ENCODE data around the gene PDC.
"Not testable (repeated sequence)": the region's sequence is repeated elsewhere in the genome, so short reads cannot be mapped to it uniquely, and the experiment has no call there.

The PDC gene

DNA sequence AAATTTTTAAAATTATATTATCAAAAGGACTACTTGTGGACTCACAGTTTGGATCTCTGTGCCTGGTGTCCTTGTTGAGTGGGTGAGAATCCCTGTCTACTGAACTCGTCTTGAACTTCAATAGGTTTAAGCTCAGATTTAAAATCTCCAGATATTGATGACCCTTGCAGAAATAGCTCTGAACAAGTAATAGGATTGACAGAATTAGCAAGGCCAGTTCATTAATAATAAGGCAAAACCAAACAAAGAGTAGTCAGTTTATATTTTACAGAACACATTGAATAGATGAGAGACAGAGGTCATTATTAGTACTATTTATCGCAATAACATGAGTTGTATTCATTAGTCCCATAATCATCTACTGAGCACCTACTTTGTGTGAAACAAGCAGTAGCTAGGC is at the start of gene PDC:
PDC (minus strand) TSS at position 101 of the 400 bp plus-strand sequence. CDS start 11,655 bp downstream, outside the sequence.
- no peak for DNase-seq

DNA sequence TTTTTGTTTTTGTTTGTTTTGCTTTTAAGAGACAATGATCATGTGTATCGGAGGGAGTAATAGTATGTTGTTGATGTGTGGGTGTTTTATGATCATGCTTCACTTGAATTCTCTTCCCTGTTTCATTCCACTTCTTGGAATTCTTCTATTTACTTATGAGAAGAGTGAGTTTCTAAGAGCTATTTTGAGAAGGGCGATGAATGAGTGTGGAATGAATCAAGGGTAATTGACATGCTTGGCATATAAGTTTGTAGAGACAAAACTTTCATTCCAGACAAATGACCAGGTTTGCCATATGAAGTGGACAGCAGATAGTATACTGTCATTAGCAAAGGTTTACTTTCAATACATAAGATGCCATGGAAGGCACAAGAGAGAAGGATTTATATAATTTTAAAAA is 42.3 kb upstream of the PDC start:
- DNase-seq, result no peak

DNA sequence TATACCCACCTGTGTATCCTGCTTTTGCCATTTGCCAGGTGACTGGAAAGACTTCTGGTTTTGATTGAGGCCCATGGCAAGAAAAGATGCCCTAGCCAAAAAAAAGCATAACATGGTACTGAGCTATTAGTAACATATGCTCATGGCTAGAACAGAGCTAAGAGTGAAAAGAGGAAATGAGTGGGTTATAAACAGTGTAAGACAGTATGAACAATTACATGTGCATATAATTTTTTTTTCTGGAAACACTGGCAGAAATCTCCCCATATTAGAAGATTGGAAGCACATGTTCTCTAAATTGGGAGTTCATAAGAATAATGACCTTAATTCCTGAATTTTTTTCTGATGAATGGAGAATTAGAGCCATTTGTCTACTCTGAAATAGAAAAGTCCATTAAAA is 41.2 kb upstream of the PDC start:
- DNase-seq, result no peak

DNA sequence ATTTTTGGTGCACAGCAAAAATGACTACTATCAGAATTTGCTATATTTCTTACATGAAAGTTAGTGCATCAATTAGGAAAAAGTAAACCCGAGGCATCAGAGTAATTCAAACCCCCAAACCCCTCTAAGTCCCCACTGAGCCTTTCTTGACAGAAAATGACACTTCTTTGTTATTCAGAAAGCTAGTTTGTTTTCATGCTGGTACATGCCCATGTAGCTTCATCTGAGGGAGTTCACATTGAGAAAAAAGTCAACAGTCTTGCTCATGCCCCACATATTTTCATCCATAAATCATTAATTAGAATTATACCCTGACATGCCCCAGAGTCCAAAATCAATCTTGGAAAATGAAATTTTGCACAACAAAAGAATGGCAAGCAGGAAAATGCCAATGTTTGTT is 39.9 kb upstream of the PDC start:
- DNase-seq, result no peak

DNA sequence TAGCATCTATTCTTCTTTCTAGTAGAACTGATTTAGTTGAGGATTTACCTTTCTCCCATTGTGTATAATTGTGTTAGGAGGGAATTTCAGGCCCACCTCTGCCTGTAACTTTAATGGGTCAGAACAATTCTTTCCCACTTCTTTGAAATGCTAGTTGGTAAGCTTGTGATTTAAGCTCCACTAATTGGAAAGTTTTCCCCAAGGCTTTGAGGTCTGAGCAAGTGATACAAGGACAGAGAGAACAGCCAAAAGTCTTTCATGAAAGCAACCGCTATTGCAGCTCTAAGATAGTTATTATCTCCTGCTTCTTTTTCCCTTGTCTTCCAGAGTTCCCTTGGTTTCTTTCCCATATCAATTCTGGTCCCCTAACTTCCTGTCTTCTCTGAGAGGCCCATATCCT is 38.7 kb upstream of the PDC start:
- DNase-seq, result no peak

DNA sequence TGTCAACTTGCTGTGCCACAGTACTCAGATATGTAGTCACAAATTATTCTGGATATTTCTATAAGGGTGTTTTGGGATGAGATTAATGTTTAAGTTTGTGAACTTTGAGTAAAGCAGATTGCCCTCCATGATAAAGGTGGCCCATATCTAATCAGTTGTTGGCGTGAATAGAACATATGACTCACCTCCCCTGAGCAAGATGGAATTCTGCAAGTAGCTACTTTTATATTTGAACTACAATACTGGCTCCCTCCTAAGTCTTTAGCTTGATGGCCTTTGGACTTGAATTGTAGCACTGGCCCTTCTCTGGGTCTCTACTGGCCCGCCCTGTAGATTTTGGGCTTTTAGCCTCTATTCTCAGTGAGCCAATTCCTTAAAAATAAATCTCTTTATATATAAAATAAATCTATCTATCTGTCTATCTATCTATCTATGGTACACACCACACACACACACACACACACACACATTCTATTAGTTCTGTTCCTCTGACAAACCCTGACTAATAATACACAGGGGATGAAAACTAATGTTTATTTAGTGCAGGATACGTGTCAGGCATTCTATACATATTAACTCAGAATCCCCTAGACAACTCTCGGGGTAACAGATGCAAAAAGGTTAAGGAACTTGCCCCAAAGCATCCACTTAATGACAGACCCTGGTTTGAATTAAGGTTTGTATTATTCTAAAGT is 37.9 kb upstream of the PDC start:
- no peak for DNase-seq

DNA sequence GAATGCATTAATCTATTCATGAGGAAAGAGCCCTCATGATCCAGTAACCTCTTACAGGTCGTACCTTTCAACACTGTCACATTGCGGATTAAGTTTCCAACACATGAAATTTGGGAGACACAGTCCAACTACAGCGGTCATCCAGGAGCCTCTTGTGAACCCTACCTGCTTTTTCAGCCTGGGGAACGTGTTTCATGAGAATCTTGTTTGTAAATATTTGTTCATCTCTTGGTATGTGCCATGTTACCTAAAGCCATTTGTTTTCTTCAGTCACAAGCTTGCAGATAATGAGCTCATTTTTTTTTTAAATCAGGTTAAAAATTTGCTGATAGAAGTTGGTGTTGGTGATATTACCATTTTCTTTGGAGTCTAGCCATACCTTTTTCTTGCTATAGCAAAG is 37.2 kb upstream of the PDC start:
- no peak for DNase-seq

DNA sequence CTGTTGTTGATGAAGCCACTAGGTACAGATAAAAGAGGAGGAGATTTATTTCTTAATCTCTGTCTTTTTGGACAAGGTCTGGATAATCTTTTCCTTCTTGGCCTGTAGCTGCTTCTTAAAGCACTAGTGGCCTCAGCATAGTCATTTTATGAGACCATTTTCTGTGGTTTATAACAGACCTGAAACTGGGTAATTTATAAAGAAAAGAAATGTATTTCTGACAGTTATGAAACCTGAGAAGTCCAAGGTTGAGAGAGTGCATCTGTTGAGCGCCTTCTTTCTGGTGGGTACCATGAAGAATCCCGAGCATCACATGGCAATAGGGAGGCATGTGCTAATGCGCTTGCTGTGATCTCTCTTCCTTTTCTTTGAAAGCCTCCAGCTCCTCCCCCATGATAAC is 36.7 kb upstream of the PDC start:
- no peak for DNase-seq

DNA sequence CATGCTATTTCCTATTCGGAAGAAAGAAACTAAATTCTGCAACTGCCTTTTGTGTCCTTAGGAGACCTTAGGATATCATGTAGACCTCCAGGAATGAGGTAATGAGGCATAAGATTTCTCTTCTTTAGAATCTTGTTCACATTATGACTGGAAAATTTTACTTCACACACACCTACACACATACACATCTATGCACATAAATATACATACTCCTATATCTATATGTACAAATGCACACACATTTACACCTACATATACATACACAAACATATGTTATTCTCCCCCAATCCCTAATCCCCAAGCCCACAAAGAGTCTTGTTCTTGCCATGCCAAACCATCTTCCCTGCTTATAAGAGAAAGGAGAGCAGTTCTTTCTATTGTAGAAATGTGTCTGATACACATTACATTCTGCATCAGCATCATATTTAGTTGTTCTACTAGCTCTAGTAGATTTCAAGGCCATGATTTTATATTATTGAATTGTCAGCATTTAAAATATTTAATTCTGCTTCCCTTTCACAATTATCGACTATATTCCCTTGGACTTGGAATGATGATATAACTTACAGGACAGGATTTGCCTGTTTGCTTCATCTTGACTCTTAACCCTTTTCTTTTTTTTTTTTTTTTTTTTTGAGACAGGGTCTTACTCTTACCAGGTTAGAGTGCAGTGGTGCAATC is 35.4 kb upstream of the PDC start:
- no peak for DNase-seq

DNA sequence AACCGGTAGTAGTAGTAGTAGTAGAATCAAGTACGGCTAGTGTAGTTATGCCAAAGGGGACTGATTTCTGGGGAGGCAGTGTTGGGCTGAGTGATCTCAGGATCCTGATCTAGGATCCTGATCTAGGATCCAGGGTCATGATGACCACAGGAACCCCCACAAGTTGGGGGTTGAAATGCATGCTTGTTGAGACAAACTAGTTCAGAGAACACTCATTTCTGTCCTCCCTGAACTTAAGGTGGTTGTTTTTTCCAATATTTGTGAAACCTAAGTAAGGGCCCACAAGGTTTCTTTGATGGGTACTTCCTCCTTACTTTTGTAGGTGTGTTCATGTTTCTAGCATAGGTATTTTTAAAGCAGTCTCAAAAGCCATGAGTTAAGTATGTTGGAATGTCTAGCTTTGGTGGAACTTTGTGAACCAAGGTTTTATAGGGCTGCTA is 33.9 kb upstream of the PDC start:
- DNase-seq, result no peak

DNA sequence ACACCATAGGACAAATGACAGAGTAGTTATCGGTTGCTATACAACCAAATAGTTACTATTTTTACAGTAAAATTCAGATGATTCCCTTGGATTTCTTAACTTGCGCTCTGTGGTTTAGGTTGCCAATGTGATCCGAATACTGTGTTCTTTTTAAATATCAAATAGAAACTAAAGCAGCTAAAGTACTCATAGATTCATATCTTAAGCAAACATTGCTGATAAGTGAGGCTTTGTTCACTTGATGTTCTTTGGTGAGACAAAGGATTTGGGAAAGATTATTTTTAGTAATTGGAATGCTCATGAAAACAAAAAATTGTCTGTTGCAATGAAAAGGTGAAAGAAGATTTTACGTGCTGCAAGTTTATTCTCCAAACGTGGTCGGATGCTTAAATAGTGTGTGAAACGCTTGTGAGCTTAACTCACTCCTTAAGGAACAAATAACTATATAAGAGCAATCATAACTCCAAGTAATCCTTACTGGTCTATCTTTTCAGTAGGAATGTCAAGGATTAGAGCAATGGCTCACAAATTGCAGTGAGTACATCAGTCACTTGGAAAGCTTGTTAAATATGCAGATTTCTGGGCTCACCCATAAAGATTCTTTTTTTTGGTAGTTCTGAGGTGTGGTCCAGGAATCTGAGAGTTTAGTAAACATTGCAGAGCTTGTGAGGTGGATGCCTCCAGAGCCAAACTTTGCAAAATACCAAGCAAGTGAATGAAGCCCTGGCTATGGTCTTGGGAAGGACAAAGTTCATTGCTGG is 31.8 kb upstream of the PDC start:
- no peak for DNase-seq

DNA sequence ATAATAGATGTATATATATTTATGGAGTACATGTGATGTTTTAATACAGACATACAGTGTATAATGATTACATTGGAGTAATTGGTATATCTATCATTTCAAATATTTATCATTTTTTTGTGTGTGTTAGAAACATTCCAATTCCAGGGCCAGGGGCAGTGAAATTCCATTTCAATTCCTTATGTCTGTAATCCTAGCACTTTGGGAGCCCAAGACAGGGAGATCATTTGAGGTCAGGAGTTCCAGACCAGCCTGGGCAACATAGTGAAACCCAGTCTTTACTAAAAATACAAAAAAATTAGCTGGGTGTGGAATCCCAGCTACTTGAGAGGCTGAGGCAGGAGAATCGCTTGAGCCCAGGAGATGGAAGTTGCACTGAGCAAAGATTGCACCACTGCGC is 30.4 kb upstream of the PDC start:
- no peak for DNase-seq

DNA sequence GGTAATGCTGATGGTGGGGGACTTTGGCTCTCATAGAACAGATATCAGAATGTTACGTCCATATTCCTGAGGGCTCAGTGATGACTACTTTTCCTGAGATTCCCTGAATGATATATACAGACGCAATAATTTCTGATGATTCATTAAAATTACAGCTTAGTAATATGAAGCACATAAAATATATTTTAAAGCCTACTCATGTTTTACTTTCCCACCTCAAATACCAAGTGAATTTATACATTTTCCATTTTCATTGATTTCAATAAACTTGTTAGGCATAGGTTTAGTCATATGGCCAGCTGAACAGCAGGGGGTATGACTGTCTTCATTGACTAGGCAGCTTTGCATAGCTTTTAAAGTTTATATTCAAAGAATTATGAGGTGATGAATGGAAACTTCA is 26.2 kb upstream of the PDC start:
- DNase-seq, result no peak

DNA sequence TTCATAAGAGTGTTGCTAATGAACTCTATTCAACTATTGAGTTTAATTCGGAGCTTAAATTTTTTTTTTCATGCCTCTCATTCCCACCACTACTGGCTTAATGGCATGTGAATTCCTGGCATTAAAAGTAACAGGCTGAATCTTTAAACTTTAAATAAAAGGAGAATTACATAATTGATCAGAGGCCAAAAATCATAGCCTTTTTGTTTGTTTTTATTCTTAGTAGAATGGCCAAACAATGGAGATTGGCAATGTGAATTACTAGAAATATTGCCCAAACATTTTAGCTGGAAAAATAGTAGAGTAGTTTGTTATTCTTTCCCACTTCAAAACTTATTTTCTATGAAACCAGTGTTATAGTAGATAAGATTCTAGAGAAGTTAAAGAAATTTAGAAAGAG is 25.1 kb upstream of the PDC start:
- DNase-seq, result no peak

DNA sequence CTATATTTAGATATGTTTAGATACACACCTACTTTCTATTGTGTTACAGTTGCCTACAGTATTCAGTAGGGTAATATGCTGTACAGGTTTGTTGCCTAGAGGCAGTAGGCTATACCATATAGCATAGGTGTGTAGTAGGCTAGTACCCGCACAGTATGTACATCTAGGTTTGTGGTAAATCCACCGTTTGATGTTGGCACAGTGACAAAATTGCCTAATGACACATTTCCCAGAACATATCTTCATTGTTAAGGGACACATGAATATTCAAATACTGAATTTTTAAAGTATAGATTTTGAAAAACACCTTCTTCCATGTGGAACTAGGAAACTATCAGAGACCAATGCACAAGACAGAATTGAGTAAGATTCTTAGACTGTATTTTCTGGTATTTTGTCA is 22.6 kb upstream of the PDC start:
- DNase-seq, result no peak

DNA sequence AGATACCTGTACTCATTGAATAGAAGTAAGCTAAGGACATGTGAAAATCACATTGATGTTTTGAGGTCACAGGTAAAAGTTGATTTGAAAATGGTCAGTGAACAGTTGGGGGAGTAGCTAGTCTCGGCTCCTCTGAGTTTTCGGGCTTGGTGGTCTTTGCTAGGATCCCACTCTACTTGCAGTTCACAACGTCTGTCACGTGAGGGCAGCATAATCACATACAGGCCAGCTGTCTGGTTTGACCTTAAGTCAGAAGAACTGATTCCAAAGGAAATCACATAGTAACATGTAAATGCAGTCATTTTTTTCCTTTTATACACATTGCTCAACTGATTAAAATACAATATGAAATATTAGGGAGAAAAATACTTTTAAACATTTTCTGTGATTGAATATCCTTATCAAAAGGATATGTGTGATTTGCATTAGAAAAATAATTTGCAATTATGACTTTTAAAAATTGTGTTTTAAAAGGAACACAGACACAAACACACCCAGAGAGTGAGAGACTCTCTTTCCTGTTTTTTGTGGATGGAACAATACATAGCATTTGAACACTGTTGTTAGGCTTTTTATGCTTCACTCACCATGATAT is 21.8 kb upstream of the PDC start:
- DNase-seq, result no peak

DNA sequence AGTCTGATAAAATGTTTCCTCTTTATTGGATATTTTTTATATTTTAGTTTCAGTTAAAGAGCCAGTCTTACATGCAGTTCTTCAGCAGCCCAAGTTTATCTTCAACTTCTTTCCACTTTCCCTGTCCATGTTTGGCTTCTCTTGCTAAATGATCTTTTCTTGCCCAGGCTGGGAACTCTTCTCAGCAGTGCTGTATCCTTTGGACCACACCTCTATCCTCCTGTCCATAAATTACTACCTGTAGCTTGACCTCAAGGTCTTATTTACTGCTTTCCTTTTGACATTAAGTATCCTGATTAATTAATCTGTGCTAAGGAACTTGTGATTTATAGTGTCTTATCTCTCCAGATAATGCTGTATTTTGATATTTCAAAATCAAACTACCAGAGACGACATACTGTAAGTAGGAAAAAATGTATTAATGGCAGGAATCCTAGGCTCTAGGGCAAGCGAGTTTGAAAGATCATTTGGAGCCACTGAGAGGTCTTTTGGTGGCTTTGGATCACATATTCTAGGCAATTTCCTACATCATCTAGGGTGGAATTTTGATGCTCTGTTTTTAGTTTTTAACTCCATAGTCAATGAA is 20.5 kb upstream of the PDC start:
- no peak for DNase-seq

DNA sequence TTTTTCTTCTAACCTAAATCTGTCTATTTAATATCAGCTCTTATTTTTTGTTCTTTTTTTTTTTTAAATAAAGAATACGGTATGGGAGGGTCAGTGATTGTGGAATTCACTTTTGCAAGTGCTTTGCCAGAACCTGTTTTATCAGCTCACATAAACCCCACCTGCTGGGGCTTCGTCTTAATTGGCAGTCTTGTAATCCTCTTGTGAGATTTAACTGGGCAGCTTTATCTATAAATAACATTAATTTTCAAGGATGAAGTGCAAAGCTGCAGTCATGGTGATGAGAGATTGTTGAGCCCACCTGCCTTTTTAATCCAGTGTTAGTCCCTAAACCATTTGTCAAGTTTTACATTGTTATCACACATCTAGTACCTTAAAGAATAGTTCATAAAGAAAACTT is 18.2 kb upstream of the PDC start:
- no peak for DNase-seq

DNA sequence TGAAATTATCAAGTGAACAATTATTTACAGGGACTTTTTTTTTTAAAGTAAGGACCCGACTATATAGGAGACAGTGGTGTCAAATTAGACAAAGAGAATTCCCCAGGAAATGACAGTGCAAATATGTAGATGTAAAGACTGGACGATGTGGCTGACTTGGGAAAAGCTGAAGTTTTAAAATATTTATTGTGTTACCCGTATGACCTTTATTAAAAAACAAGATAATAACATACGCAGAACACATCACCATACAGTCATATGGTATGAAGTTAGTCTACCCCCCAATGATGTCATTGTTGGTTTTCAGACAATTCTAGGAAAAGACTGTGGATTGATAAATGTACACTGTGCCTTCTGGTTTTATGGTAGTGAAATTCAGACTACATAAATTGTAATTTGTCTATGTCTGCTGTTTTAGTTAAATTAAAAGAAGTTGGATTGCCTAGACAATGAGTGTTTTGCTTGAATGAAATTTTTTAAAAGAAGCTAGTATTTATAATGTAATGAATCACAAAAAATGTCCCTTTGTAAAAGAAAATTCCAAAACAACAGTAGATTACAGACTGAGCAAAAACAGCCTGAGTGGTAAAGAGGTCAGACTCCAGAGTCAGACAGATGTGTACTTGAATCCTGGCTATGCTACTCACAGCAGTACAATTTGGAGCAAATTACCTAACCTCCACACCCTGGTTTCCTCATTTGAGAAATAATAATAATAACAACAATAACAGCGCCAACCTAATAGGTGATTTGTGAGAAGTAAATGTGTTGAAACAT is 15.5 kb upstream of the PDC start:
- DNase-seq, result no peak

DNA sequence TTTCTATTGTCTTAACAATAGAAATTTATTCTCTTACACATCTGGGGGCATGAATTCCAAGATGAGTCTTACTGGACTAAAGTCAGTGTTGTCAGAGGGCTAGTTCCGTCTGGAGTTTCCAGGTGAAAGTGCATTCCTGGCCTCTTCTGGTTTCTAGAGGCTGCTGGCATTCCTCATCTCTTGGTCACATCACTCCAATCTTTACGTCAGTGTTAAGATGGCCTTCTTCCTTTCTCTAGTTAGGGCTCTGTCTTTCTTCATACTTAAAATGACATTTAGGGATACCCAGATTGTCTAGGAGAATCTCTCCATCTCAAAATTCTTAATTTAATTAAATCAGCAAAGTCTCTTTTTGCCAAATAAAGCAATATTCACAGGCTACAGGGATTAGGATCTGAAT is 13.3 kb upstream of the PDC start:
- DNase-seq, result no peak

DNA sequence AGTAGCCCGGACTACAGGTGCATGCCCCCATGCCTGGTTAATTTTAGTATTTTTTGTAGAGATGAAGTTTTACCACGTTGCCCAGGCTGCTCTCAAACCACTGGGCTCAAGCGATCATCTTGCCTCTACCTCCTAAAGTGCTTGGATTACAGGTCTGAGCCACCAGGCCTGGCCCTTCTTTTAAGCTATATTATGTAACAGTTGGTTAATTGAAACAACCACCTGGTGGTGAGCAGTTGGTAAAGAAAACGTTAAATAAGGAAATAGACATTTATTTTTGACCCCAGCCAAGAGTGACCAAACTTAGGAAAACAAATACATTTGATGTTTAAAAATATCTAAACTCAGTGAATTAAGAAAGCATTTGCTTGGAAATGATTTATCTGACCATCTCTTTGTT is 12.1 kb upstream of the PDC start:
- no peak for DNase-seq

DNA sequence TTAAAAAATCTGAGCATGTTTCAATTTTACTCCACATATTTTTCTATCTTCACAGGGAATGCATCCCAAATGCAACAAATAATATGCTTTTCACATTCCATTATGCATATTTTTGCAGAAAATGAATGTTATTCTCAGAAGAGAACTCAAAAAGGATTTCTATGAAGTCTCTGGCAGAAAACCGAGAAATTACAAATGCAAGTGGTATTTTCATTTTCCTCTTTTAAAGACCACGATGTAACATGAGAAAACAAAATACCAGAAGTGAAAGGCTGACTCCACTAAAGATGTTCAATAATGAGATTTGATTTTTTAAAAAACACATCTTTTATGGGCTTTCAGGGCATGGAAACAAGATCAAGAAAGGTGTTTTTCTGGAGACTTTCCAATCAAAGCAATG is 5.0 kb upstream of the PDC start:
- no peak for DNase-seq

DNA sequence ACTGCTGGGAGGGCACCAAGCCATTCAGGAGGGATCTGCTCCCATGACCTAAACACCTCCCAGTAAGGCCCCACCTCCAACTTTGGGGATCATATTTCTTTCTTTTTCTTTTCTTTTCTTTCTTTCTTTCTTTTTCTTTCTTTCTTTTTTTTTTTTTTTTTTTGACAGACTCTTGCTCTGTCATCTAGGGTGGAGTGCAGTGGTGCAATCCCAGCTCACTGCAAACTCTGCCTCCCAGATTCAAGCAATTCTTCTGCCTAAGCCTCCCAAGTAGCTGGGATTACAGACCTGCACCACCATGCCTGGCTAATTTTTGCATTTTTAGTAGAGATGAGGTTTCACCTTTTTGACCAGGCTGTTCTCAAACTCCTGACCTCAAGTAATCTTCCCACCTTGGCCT is 4.6 kb upstream of the PDC start:
- not testable (repeated sequence) for DNase-seq

Data from NCI-H510A (cell line).